ENCODE results near the gene CDC42BPB. TPM values are rescaled to one million over a fixed set of nuclear protein-coding genes. Genes with fewer than 3 reads are reported as not detected.

The CDC42BPB gene
- total RNA-seq, 4 donors from 2014 or later: 145 to 255 (median 197) TPM

DNA sequence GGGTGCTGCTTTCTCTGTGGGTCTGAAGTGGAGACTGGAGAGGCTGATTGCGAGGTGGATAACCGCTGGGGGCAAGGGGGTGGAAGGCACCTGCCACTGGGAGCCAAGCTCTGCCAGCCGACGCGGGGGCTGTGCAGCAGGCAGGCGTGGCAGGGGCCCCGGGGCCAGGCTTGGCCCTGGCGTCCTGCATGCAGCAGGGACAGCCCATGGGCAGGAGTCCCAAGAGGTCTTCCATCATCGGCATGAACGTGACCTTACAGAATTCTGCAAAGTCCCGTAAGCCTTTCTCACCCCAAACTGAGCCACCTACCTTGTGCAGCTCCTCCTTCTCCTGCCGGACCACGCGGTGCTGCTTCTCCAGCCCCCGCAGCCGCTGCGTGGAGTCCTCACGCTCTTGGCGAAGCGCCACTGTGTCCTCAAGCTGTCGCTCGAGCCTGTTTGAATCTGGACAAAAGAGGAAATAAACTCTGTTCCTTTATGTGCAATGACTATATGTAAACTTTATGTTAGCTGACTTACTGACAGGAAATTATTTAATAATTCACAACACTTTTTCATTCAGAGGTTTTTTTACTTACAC is 83.6 kb downstream of the CDC42BPB start:
- TF ChIP-seq, protein P1, sequence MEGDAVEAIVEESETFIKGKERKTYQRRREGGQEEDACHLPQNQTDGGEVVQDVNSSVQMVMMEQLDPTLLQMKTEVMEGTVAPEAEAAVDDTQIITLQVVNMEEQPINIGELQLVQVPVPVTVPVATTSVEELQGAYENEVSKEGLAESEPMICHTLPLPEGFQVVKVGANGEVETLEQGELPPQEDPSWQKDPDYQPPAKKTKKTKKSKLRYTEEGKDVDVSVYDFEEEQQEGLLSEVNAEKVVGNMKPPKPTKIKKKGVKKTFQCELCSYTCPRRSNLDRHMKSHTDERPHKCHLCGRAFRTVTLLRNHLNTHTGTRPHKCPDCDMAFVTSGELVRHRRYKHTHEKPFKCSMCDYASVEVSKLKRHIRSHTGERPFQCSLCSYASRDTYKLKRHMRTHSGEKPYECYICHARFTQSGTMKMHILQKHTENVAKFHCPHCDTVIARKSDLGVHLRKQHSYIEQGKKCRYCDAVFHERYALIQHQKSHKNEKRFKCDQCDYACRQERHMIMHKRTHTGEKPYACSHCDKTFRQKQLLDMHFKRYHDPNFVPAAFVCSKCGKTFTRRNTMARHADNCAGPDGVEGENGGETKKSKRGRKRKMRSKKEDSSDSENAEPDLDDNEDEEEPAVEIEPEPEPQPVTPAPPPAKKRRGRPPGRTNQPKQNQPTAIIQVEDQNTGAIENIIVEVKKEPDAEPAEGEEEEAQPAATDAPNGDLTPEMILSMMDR (IDR thresholded peaks at IDR 0.05): no peak
- no peak for TF ChIP-seq POLR2A (IDR thresholded peaks at IDR 0.05)
- DNase-seq: no peak
- Histone ChIP-seq H3K4me3 (no peak overlapping the region), H3K27ac (no peak overlapping the region), H3K27me3 (no peaks in the 10 kb centered on the region), H3K36me3 (peaks cover 0 to 97% (median 0%) of the 10 kb centered on the region in 3 donors), H3K4me1 (no peaks in the 10 kb centered on the region), H3K9me3 (no peaks in the 10 kb centered on the region)

DNA sequence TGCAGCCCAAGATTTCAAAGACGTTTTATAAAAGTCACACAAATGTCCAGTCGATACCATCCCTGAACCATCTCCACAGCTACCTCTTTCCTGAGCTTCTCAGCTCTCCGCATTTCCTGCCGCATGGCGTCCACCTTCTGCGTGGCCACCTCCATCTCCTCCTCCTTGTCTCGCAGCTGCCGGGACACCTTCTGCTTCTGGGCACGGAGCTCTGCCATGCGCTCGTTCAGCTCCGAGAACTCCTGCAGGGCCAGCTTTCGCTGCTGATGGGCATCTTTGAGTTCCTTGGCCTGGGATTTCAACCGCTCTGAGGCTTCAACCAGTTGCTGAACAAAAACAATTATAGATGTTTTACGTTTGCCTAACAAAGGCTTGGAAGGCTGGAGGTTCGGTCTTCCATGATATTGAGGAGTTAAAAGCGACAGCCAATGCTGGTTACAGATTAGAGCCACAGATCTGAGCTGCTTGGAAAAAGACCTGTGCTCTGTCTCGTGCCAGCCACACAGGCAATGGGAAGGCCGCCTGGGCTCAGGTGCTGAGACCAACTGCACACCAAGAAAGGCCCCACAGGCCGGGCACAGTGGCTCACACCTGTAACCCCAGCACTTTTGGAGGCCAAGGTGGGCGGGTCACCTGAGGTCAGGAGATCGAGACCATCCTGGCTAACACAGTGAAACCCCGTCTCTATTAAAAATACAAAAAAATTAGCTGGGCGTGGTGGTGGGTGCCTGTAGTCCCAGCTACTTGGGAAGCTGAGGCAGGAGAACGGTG is 85.3 kb downstream of the CDC42BPB start:
- H3K9me3 ChIP-seq: no peaks in the 10 kb centered on the region
- no peak overlapping the region for H3K4me3 ChIP-seq
- no peaks in the 10 kb centered on the region for H3K4me1 ChIP-seq
- no peak overlapping the region for H3K27ac ChIP-seq
- TF ChIP-seq, protein P1 (IDR thresholded peaks at IDR 0.05): no peak
- no peak for TF ChIP-seq POLR2A (IDR thresholded peaks at IDR 0.05)
- H3K27me3 ChIP-seq: no peaks in the 10 kb centered on the region
- H3K36me3 ChIP-seq: peaks cover 0 to 99% (median 3%) of the 10 kb centered on the region in 3 donors
- no peak for DNase-seq

GRCh38 chr14:102971314-102971713 is 86.0 kb downstream of the CDC42BPB start:
- no peak for TF ChIP-seq POLR2A (IDR thresholded peaks at IDR 0.05)
- TF ChIP-seq, protein P1 (IDR thresholded peaks at IDR 0.05): no peak
- peaks cover 0 to 99% (median 4%) of the 10 kb centered on the region in 3 donors for H3K36me3 ChIP-seq
- H3K27ac ChIP-seq: no peak overlapping the region
- H3K27me3 ChIP-seq: no peaks in the 10 kb centered on the region
- no peaks in the 10 kb centered on the region for H3K4me1 ChIP-seq
- no peak overlapping the region for H3K4me3 ChIP-seq
- DNase-seq: no peak
- no peaks in the 10 kb centered on the region for H3K9me3 ChIP-seq

DNA sequence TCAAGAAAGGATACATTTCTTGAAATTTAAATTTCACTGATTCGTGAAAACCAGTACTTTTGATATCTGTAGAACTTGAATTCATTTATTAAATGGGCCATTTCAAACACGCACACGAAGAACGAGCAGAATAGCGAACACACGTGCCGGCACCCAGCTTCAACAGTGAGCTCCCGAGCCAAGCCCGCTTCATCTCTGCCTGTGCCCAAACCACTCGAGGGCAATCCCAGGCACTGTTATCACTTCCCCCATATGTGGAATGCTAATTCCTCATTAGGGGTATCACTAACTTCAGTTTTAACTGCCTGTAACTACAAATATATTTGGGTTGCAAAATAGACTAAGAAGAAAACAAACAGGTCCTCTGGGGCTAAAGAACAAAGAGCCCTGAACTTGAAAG is 86.9 kb downstream of the CDC42BPB start:
- Histone ChIP-seq H3K4me3 (no peak overlapping the region), H3K27me3 (no peaks in the 10 kb centered on the region), H3K36me3 (peaks cover 0 to 99% (median 4%) of the 10 kb centered on the region in 3 donors), H3K27ac (no peak overlapping the region), H3K4me1 (no peaks in the 10 kb centered on the region), H3K9me3 (no peaks in the 10 kb centered on the region)
- TF ChIP-seq POLR2A (IDR thresholded peaks at IDR 0.05): no peak
- TF ChIP-seq, protein P1 (IDR thresholded peaks at IDR 0.05): no peak
- DNase-seq: no peak

DNA sequence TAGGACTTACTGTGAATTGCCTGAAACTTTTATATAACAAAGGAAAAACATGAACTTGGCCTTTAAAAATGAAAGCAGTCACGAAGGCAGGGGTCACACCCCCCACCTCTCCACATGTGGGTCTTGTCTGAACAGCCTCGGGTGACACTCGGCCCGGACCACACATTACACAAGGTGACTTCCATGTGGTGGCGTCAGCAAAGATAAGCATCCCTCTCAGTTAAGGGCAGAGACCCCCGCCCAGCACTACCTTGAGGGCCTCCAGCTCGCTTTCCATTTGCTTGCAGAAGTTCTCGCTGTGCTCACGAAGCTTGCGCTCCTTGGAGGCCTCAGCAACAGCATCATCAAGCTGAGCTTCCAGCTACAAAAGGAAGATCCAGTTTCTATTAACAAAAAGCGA is 87.4 kb downstream of the CDC42BPB start:
- H3K36me3 ChIP-seq: peaks cover 0 to 99% (median 4%) of the 10 kb centered on the region in 3 donors
- H3K27me3 ChIP-seq: no peaks in the 10 kb centered on the region
- TF ChIP-seq POLR2A (IDR thresholded peaks at IDR 0.05): no peak
- TF ChIP-seq, protein P1 (IDR thresholded peaks at IDR 0.05): no peak
- no peak overlapping the region for H3K4me3 ChIP-seq
- no peaks in the 10 kb centered on the region for H3K4me1 ChIP-seq
- DNase-seq: no peak
- H3K27ac ChIP-seq: no peak overlapping the region
- H3K9me3 ChIP-seq: no peaks in the 10 kb centered on the region

Data from Peyer's patch (tissue), 4 donors.